ENCODE results near the gene ST3GAL5.
"Not testable (repeated sequence)": the region's sequence is repeated elsewhere in the genome, so short reads cannot be mapped to it uniquely, and the experiment has no call there.

ST3GAL5 gene

DNA sequence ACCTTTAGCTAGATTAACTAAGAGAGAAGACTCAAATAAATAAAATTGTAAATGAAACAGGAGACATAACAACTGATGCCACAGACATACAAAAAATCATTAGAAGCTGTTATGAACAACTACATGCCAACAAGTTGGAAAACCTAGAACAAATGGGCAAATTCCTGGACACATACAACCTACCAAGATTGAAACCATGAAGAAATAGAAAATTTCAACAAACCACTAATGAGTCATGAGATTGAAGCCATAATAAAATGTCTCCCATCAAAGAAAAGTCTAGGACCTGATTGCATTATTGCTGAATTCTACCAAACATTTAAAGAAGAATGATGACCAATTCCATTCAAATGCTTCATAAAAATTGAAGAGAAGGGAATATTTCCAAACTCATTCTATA is 54.3 kb downstream of the ST3GAL5 start:
- no peak overlapping the region for H3K4me3 ChIP-seq (ENCODE audit: low read length)
- TF ChIP-seq, protein P1, sequence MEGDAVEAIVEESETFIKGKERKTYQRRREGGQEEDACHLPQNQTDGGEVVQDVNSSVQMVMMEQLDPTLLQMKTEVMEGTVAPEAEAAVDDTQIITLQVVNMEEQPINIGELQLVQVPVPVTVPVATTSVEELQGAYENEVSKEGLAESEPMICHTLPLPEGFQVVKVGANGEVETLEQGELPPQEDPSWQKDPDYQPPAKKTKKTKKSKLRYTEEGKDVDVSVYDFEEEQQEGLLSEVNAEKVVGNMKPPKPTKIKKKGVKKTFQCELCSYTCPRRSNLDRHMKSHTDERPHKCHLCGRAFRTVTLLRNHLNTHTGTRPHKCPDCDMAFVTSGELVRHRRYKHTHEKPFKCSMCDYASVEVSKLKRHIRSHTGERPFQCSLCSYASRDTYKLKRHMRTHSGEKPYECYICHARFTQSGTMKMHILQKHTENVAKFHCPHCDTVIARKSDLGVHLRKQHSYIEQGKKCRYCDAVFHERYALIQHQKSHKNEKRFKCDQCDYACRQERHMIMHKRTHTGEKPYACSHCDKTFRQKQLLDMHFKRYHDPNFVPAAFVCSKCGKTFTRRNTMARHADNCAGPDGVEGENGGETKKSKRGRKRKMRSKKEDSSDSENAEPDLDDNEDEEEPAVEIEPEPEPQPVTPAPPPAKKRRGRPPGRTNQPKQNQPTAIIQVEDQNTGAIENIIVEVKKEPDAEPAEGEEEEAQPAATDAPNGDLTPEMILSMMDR (conservative IDR thresholded peaks at IDR 0.05; ENCODE audit: low read depth, low read length): no peak
- DNase-seq (ENCODE audit: low read depth): no peak

DNA sequence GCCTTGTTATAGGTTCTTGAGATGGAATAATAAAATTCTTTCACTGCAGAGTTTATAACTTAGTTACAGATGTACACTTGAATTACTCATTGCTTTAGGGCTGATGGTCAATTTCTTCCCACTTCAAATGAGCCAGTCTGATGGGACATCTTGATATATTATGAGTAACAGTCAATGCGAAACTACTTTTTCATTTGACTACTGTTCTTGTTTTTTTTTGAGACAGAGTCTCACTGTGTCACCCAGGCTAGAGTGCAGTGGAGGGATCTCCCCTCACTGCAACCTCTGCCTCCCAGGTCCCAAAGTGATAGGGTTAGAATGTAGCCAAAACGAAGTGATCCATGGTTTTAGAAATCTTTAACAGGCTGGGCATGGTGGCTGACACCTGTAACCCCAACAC is 57.1 kb downstream of the ST3GAL5 start:
- no peak for DNase-seq (ENCODE audit: low read depth)
- no peak overlapping the region for H3K4me3 ChIP-seq (ENCODE audit: low read length)
- TF ChIP-seq, protein P1 (conservative IDR thresholded peaks at IDR 0.05; ENCODE audit: low read depth, low read length): no peak

DNA sequence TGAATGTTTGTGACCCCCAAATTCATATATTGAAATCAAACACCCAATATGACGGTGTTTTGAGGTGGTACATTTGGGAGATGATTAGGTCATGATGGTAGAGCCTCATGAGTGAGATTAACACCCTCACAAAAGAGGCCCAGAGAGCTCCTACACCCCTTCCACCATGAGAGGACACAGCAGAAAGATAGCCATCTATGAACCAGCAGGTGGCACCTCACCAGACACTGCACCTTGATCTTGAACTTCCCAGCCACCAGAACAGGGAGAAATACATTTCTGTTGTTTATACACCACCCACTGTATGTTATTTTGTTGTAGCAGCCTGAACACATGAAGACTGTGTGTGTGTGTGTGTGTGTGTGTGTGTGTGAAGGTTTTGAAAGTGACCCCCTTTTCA is 58.1 kb downstream of the ST3GAL5 start:
- TF ChIP-seq, protein P1 (conservative IDR thresholded peaks at IDR 0.05; ENCODE audit: low read depth, low read length): peak; percentile 16
- DNase-seq (ENCODE audit: low read depth): no peak
- no peak overlapping the region for H3K4me3 ChIP-seq (ENCODE audit: low read length)

DNA sequence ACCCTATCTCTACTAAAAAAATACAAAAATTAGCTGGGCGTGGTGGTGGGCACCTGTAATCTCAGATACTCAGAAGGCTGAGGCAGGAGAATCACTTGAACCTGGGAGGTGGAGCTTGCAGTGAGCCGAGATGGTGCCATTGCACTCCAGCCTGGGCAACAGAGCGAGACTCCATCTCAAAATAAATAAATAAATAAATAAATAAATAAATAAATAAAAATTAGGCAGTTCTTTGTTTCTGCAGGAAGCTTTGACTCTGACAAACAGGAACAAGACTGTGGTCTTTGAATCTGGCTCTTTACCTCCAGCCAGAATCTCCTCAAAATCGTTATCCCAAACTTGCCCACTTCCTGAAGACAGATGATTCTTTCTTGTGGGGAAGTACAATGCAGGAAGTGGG is 59.4 kb downstream of the ST3GAL5 start:
- H3K4me3 ChIP-seq (ENCODE audit: low read length); DNase-seq (ENCODE audit: low read depth): not testable (repeated sequence)

DNA sequence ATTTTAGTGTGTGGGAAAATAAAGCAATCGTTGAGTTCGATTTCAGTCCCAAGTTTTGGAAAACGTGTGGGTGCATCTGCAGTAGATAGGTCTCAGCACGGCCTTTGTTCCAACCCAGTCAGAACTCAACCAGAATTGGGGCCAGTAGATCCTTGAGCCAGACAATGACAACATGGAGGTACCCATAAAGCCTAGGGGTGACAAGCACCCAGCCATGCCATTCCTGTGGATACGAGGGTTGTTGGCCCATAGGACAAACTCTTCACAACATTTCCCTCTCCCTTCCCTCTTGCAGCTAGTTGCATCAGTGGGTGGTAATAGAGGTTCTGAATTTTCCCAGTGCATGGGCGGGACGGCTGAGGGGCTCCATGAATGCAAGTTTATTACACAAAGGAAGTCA is 60.1 kb downstream of the ST3GAL5 start:
- TF ChIP-seq, protein P1 (conservative IDR thresholded peaks at IDR 0.05; ENCODE audit: low read depth, low read length): no peak
- DNase-seq (ENCODE audit: low read depth): no peak
- no peak overlapping the region for H3K4me3 ChIP-seq (ENCODE audit: low read length)

DNA sequence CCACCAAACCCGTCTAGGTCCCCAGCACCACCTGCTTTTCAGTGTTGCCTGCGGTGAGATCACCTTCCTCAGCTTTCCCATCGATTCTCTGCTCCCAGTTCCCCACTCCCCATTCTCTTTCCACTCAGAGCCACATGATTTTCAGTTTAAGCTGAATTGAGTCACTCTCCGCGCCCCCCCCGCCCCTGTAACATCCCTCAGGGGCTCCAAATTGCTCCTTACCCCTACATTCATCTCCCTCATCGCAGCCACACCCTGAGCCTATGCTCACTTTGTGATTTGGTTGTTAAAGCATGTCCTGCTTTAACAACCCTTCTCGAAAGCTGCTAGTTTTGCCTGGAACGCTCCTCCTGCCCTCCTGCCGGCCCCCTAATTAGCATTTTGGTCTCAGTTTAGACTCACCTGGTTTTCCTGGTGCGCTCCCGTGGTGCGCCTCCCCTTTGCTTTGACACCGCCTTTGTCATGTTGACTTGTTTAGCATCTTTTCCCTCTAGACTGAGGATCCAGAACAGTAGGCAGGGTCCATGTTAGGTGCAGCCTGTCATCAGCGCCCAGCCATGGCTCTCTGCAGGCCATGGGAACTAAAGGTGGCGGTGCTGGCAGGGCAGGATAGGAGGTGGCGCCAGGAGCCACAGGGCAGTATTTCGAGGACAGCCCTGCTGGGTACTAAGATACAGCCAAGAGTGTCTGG is 60.8 kb downstream of the ST3GAL5 start:
- H3K4me3 ChIP-seq (ENCODE audit: low read length): no peak overlapping the region
- TF ChIP-seq, protein P1 (conservative IDR thresholded peaks at IDR 0.05; ENCODE audit: low read depth, low read length): no peak

DNA sequence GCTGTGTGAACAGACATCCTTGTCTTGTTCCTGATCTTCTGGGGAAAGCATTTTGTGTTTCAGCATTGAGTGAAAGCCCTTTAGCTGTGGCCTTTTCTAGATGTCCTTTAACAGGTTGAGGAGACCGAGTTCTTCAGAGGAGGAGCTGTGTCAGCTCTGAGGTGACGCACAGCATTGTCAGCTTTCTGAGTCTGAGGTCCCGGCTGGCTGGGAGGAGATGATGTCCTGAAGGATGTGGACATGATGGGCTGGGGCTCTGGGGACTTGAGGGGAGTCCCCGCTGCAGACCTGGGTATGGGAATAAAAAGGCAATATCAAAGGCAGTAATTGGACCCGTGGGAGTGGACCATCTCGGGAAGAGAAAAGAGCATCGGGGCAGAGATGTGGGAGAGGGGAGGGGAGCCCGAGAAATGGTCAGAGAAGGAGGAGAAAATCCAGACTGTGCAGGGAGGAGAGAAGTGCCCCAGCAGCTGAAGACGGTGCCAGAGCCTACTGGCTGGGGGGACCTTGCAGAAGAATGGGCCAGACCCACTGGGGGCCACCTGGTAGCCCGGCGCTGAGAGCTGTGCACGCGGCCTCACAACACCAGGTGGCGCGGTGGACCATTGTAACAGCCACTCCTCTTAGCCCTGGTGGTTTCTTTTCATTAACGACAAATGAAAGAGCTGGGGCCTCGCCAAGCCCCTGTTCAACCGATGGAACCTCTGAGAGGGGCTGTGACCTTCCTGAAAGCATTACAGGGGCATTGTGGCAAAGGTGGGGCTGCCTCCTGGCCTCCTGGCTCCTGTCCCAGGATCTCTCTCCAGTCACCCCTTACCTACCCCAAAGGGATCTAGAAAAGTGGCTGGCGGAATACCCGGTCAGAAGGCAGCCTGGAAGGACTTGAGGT is 61.6 kb downstream of the ST3GAL5 start:
- no peak for DNase-seq (ENCODE audit: low read depth)
- no peak overlapping the region for H3K4me3 ChIP-seq (ENCODE audit: low read length)
- TF ChIP-seq, protein P1 (conservative IDR thresholded peaks at IDR 0.05; ENCODE audit: low read depth, low read length): peak; percentile 88

More for the DNA sequence above, 60.8 kb downstream of the ST3GAL5 start:
- no peak for DNase-seq (ENCODE audit: low read depth)
